PFSK-1 (cell line): Measurements from ENCODE around the gene HES4.

ENCODE experiments used
- FOXP2 ChIP-seq: optimal IDR thresholded peaks from 2 replicates; pipeline ENCODE3; 2011; ENCODE audit warnings: borderline replicate concordance, control low read depth, inconsistent platforms; ENCODE audit not compliant: insufficient read depth; ENCODE audit errors: extremely low read length, extremely low read depth
- POLR2AphosphoS5 ChIP-seq: IDR thresholded peaks from 2 replicates; pipeline ENCODE4 v1.6.1; 2012; ENCODE audit warnings: low read depth, mild to moderate bottlenecking, control low read depth, low read length, moderate library complexity
- REST ChIP-seq, 2 experiments: IDR thresholded peaks; 2 replicates each; pipeline versions ENCODE4 v1.6.1 to v1.8.0; 2011 to 2012; ENCODE audit warnings: low read depth in 2 of 2, low read length in 2 of 2, control low read depth in 1 of 2, inconsistent platforms in 1 of 2, mild to moderate bottlenecking in 1 of 2, moderate library complexity in 1 of 2; ENCODE audit not compliant: insufficient read depth in 1 of 2
- SIN3A ChIP-seq: IDR thresholded peaks from 2 replicates; pipeline ENCODE4 v1.6.1; 2012; ENCODE audit warnings: mild to moderate bottlenecking, low read length, moderate library complexity, borderline replicate concordance; ENCODE audit not compliant: insufficient read depth
- TAF1 ChIP-seq: IDR thresholded peaks from 2 replicates; pipeline ENCODE4 v1.6.1; 2012; ENCODE audit warnings: low read length, control low read depth, borderline replicate concordance; ENCODE audit not compliant: insufficient read depth

HES4 gene

GRCh38 chr1:1027791-1028190 is 27.9 kb upstream of the HES4 start:
- TF ChIP-seq SIN3A (no peak), REST (IDR thresholded peaks at IDR 0.05; ENCODE audit: insufficient read depth in 1 of 2, low read depth in 2 of 2, low read length in 2 of 2) (no peak), FOXP2 (no peak), POLR2AphosphoS5 (no peak), TAF1 (no peak)

DNA sequence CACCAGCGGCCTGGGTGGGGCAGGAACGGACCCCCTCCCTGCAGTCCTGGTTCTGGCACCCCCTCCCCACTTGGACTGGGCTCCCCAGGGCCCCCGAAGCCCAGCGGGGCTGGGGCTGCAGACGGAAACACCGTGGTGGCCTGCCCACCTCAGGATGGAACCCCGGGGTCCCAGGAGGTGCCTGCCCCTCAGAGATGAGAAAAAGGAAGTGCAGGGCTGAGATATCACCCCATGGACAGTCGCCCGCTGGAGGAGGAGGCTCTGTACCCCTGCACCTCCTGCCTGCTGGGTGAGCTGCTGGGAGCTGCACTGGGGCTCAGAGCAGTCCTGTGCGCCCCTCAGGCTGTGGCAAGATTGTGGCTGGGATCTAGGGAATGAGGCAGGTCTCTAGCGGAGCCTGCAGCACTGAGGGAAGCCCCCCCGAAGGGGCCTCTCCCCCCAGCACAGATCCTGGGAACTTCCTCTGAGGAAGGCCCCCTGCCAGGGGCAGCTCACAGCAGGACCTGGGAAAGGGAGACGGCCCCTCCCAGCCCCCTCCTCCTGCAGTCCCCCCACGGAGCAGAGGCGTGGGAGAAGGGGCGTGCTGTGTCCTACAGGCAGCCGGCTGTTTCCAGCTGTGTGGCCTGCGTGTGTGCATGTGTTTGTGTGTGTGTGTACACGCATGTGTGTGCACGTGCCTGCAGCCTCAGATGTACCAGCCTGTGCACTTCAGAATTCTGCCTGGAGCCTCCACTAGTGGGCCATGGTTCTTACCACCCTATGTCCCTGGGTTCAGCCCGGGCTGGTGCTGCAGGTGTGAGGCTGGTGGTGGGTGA is 26.9 kb upstream of the HES4 start:
- no peak for TF ChIP-seq POLR2AphosphoS5
- no peak for TF ChIP-seq REST (IDR thresholded peaks at IDR 0.05; ENCODE audit: insufficient read depth in 1 of 2, low read depth in 2 of 2, low read length in 2 of 2)
- no peak for TF ChIP-seq FOXP2
- no peak for TF ChIP-seq SIN3A
- TF ChIP-seq TAF1, result no peak

- TF ChIP-seq SIN3A (no peak), REST (IDR thresholded peaks at IDR 0.05; ENCODE audit: insufficient read depth in 1 of 2, low read depth in 2 of 2, low read length in 2 of 2) (no peak), TAF1 (no peak), FOXP2 (no peak), POLR2AphosphoS5 (no peak)
Measured at GRCh38 chr1:1025730-1026129, 25.8 kb upstream of the HES4 start.

DNA sequence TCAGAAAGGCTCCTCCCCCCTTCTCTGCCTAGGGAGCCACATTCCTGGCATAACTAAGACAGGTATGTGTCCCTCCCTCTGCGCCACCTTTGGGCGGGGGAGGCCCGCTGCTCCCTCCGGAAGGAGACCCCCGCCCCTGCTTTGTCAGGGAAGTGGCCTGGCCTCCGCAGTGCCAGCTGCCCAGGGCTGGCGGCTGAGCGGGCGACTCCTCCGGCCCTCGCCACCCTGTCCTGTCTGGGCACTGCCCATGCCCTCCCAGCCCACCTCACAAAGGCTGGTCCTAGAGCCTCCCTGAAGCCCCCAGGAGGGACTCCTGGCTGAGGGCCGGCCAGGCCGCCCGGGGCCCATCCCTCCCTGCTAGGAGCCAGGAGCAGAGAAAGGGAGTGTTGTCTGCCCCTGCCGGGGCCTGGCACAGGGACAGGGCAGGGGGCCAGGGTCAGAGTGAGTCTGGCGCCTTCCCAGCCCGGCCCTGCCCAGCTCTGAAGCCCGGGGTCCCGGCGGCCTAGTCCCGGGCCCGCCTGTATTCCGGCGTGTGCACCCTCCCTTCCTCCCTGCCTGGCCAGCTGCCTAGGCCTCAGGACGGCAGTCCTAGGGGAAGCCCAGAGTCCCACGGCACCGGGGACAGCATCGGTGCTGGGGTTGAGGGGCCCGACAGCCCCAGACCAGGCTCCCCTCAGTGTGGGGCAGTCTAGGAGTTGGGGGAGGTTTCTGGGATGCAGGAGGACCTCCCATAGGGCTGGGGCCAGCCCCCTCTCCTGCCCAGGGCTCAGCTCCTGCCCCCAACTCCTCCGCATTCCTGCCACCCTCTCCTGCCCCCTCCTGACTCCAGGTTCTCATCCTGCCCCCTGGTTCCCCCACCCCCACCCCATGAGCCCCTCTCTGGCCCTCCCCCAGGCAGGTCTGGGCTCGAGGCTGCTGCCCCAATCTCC is 25.1 kb upstream of the HES4 start:
- no peak for TF ChIP-seq POLR2AphosphoS5
- no peak for TF ChIP-seq REST (IDR thresholded peaks at IDR 0.05; ENCODE audit: insufficient read depth in 1 of 2, low read depth in 2 of 2, low read length in 2 of 2)
- TF ChIP-seq TAF1, result no peak
- no peak for TF ChIP-seq FOXP2
- TF ChIP-seq SIN3A, result no peak
